ENCODE data around the gene KCTD20. TPM values are rescaled to one million over a fixed set of nuclear protein-coding genes. Genes with fewer than 3 reads are reported as not detected.

The KCTD20 gene
- total RNA-seq (2022; extraction: Qiagen RNA extraction; ENCODE audit: low read depth): 15.1 to 22.1 TPM (median 19.2 TPM) in 5 replicates

GRCh38 chr6:36442671-36443470 lies at the start of gene KCTD20, which contains the start of gene PXT1:
TSS of gene KCTD20 (plus strand) at chr6:36443000. CDS start at chr6:36470098, 27,098 bp downstream.
TSS of gene PXT1 (minus strand) at chr6:36442854. CDS start at chr6:36426082, 16,772 bp downstream.

Other genes with a start within 250 kb of the KCTD20 start
- gene BRPF3, start 246.3 kb upstream of the KCTD20 start, total RNA-seq (2022; extraction: Qiagen RNA extraction; ENCODE audit: low read depth): 9.5 to 11.4 TPM (median 10.6 TPM) in 5 replicates
- 0.15 TPM in 1 of 5 replicates, not detected in the others for gene PNPLA1, start 172.9 kb upstream of the KCTD20 start, total RNA-seq (2022; extraction: Qiagen RNA extraction; ENCODE audit: low read depth)
- gene BNIP5, start 106.1 kb upstream of the KCTD20 start, total RNA-seq (2022; extraction: Qiagen RNA extraction; ENCODE audit: low read depth): not detected in 5 replicates
- gene ETV7, start 55.3 kb upstream of the KCTD20 start, total RNA-seq (2022; extraction: Qiagen RNA extraction; ENCODE audit: low read depth): 0.12 to 0.33 TPM in 2 of 5 replicates, not detected in the others
- not detected in 5 replicates for gene PXT1, start 146 bp upstream of the KCTD20 start, total RNA-seq (2022; extraction: Qiagen RNA extraction; ENCODE audit: low read depth)
- 17.1 to 19.3 TPM (median 18.5 TPM) in 5 replicates for gene STK38, start 104.5 kb downstream of the KCTD20 start, total RNA-seq (2022; extraction: Qiagen RNA extraction; ENCODE audit: low read depth)
- 512 to 684 TPM (median 546 TPM) in 5 replicates for gene SRSF3, start 151.4 kb downstream of the KCTD20 start, total RNA-seq (2022; extraction: Qiagen RNA extraction; ENCODE audit: low read depth)
- 189 to 281 TPM (median 252 TPM) in 5 replicates for gene CDKN1A, start 235.7 kb downstream of the KCTD20 start, total RNA-seq (2022; extraction: Qiagen RNA extraction; ENCODE audit: low read depth)